Activated naive CD4-positive, alpha-beta T cell (primary cell): ENCODE data around the gene IDH3G.
"Not testable (repeated sequence)": the region's sequence is repeated elsewhere in the genome, so short reads cannot be mapped to it uniquely, and the experiment has no call there.

ENCODE experiments used
- DNase-seq, 4 experiments: peaks; one replicate each; lab custom pipeline; 2025; lab: John Stamatoyannopoulos, UW

The IDH3G gene

DNA sequence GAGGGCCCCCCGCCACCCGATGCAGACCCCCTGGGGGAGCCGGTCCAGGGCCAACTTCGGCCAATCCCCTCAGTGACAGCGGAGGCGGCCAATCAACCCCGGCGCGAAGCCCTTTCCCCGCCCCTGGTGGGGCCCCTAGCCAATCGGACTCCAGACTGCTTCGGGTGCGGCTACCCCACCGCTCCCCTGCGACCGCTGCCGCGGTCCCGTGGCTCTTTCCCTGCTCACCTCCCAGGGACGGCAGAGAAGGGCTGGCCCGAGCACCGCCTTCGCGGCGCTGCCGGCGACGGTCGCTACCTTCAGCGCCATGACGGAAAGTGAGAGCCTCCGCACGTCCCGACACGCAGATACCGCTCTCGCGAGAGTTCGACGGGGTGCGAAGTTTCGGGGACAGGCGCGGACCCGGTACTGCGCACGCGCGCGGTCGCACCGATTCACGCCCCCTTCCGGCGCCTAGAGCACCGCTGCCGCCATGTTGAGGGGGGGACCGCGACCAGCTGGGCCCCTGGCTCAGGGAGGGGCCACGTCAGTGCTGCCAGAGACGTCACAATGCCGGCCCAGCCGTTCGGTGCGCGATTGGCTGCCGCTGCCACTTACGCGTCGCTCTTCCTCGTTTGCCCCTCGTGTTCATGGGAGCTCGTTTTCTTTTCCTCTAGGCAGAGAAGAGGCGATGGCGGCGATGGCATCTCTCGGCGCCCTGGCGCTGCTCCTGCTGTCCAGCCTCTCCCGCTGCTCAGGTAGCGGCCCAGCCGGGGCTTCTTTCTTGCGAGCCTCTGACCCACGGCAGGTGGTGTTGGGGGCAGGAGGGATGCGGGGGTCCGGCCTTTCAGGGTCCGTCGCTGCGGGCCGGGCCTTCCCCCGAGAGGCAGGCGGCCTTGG is at the start of gene IDH3G, which contains the start of gene SSR4:
Gene IDH3G (minus strand): TSS at position 358 of the 879 bp plus-strand sequence. CDS start 49 bp downstream, at position 309.
Gene SSR4 (plus strand): TSS at position 651 of the 879 bp plus-strand sequence. CDS start 20 bp downstream, at position 671.
- peak; percentile 74 to 89 (median 84) for DNase-seq

- no peak for DNase-seq
Measured at GRCh38 chrX:153836921-153837320, 42.7 kb upstream of the IDH3G start.

- DNase-seq: no peak
Measured at GRCh38 chrX:153832728-153833127, 38.6 kb upstream of the IDH3G start.

DNA sequence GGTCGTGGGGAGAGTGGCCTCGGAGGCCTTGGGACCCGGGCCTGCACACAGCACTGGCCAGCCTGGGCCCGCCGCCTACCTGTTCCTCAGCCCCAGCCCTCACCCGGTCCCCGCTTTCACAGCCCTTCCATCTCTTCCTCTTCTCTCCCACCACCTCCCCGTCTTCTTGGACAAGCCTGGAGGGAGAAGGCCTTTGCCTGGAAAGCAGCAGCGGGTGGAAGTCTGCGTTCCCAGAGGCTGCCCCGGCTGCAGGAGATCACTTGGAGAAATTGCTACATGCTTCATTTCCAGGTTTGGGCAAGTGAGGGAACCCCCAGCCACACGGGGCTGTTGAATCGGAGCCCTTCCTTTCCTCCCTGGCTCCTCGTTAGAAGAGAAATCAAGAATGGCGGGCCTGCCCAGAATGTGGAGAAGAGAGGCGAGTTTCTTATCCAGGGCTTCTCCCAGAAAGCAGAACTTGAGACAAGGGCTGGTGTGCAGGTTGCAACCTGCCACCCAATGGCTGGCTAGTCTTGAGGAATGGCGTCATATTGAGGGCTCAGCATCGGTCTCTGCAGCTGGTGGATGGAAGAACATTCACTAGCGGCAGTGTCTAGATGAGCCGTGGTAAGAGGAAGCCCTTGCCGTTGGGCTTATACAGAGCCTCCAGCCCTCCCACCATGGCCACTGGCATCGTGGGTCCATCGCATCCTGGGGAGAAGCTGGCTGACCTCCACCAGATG is 37.4 kb upstream of the IDH3G start:
- no peak for DNase-seq

DNA sequence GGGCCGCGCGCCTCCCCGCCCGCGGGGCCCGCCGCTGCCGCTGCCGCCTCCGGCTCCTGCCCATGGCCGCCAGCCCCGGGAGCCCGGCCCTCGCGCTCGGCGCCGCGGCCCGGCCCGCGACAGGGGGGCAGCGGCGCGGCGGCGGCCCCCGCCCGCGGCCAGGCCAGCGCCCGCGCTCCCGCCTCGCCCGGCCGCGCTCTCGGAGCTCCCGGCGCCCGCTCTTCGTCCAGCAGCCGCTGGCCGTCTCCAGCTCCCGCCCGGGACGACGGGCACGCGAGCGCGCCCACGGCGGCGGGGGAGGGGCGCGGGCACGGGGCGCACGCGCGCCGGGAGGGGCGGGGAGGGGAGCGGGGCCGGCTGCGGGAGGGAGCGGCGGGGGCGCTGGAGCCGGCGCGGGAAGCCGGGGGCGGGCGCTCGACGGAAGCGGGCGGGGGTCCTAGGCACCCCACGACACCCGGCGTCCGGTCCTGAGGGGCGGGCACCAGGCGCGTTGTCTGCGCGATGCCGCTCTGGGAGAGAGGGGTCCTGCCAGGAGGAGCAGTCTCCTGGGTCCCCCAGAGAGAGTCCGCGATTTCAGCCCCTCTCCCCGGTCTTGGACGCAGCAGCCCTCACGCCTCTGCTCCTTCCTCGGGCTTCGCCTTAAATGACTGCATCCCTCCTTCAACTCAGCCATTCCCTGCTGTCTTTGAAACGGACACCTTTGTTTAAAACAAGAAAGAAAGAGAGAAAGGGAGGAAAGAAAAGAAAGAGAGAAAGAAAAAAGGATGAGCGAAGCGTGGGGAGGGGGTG is 36.7 kb upstream of the IDH3G start:
- no peak for DNase-seq

DNA sequence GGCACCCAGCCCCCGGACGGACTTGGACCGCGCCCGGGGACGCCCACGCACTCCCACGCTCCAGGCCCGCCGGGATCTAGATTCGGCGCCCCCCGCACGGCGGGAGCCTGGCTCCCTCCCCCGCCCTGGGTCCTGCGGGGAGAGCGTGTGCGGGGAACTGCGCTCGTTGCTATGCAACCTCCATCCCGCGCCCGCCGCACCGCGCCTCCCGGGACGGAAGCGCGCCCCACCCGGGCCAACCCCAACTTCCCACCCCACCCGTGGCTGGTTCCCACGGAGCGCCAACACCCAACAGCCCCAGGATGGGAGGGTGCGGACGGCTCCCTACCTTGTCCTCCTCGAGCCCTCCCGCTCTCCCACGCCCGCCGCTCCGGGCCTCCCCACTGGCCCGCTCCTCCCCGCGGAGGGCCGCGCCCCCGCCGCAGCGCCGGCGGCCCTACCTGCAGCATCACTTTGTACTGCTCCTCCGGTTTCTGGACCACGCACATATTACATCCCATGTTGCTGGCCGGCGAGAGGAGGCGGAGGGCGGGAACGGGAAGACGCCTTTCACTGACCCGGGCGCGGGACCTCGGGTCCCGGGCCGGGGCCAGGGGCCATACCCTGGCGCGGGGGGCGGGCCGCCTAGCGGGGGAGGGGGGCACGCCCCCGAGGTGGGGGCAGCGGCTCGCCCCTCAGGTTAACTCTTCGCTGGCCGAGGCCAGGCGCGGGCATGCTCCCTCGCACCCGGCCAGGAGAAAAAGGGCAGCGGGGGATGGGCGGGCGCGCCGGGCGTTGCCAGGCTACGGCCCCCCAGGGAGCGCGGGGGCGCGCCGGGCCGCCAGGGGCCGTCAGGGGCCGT is 35.8 kb upstream of the IDH3G start, which contains the start of gene PDZD4:
Gene PDZD4 (minus strand): TSS at position 746 of the 841 bp plus-strand sequence. CDS start 246 bp downstream, at position 500.
- DNase-seq: no peak

GRCh38 chrX:153829549-153829798 is 35.3 kb upstream of the IDH3G start:
- DNase-seq: no peak

DNA sequence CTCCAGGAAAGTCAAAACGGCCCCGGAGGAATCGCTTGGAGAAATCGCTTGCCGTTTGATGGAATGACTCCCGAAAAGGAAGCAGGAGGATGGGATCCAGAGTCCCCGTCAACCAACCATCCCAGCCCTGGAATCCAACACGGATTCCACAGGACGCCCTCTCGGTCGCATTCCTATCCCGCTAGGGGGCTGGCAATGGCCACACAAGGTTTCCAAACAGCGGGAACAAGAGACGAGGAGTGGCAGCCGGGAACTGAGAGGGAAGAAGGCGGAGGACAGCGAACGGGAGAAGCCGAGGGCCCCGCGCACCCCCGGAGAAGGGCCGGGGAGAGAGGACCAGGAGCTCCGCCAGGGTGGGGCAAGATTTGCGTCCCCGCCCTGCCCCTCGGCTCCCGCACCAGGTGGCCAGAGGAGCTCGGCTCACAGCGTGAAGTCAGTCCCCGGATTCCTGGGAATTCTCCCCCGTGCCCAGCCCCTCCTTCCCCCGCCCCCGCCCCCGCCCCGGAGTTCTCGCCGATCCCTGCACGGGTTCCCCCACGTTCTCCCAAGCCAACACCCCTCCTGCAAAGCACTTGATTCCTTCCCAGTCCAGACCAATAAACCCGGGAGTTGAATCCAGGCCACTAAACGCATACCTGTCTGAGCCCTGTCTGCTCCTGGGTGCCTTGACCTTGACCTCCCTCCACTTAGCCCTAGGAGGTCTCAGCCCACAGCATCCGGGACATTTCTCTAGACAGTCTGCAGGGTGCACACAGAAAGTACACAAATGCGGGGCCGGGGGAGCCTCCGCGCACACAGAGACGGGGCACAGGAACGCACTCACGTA is 34.8 kb upstream of the IDH3G start:
- DNase-seq: no peak

GRCh38 chrX:153828308-153828707 is 34.1 kb upstream of the IDH3G start:
- no peak for DNase-seq

DNA sequence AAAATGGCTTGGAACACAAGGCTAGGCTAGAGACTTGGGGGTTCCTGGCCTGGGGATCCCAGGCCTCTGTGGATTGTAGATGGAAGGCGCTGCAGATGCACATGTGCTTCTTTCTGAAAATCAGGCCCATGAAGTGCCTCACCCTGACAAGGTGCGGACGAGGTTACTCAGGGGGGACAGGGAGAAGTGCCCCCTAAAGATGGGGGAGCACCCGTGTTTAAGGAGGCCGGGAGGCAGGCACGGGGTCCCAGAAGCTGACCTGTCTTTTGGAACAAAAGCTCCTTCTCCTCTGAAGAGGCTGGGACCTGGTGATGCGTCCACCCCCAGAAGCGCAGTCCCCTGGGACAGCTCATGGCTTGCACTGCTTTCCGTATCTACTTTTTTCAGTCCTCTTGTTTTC is 33.7 kb upstream of the IDH3G start:
- DNase-seq: no peak

DNA sequence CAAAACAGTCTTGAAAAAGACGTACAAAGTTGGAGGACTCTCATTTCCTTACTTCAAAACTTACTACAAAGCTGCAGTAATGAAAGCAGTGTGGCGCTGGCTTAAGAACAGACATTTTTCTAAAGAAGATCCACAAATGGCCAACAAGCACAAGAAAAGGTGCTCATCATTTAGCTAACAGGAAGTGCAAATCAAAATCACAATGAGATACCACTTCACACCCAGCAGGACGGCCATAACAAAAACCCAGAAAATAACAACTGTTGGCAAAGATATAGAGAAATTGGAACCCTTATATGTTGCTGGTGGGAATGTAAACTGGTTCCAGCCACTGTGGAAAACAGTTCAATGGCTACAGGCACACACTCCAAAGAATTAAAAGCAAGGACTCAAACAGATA is 32.8 kb upstream of the IDH3G start:
- DNase-seq: no peak

- no peak for DNase-seq
Measured at GRCh38 chrX:153825042-153825441, 30.9 kb upstream of the IDH3G start.

DNA sequence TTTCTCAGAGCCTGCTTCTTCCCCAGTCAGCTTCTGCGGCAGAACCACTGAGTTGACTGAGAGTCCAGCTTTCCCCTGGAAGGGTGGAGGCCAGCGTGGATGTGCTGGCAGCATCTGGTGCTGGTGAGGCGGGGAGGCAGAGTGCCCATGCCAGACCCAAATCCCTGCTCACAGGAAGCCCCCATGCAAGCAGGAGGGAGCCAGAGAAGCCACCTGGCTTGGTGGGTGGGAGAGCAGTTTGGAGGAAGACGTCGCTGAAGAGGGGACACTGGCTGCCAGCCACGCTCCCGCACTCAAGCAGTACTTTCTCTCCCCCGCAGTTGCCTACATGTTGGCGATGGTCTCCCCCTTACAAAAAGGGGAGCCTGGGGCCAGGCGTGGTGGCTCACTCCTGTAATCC is 30.2 kb upstream of the IDH3G start:
- no peak for DNase-seq

DNA sequence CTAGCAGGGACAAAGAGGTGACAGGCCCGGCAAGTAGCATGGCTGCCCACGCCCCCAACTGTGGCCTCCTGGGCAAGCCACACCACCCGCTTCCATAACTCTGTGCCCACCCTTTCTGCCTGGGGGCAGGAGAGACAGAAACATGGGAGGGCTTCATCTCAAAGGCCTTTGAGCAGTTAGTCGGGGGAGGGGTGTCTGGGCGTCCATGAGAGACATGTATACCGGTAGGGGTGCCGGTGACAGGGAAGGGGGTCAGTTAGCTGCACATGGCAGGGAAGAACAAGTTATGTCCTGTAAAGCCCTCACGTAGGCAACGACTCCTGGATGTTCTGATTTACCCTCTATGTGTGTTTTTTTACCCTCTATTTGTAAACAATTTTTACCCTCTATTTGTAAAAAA is 26.9 kb upstream of the IDH3G start:
- DNase-seq: no peak

GRCh38 chrX:153820601-153821000 is 26.4 kb upstream of the IDH3G start:
- DNase-seq: no peak

GRCh38 chrX:153819384-153820040 is 25.3 kb upstream of the IDH3G start:
- no peak for DNase-seq

GRCh38 chrX:153818571-153819383 is 24.6 kb upstream of the IDH3G start:
- DNase-seq: peak in 1 of 4 experiments; percentile 54

DNA sequence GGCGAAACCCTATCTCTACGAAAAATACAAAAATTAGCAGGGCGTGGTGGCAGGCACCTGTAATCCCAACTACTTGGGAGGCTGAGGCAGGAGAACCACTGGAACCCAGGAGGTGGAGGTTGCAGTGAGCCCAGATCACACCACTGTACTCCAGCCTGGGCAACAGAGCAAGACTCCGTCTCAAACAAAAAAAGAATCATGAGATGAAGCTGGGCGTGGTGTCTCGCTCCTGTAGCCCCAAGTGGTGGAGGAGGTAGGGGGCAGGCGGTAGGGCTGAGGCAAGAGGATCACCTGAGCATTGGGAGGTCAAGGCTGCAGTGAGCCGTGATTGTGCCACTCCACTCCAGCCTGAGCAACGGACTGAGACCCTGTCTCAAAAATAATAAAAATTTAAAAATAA is 23.9 kb upstream of the IDH3G start:
- DNase-seq: not testable (repeated sequence)
